Hepatocyte (in vitro differentiated cells): ENCODE results near the gene ADGRD1.

Experiments used
- CTCF ChIP-seq: fragments of 200-600 bp; sonication (generic); IDR thresholded peaks from 2 replicates; pipeline ENCODE4 v1.5.1; 2016; ENCODE audit warnings: antibody characterized with exemption, mild to moderate bottlenecking; ENCODE audit not compliant: poor library complexity
- EZH2 ChIP-seq: fragments of 200-600 bp; sonication (generic); IDR thresholded peaks from 2 replicates; pipeline ENCODE4 v1.6.1; 2016; ENCODE audit warnings: antibody characterized with exemption, mild to moderate bottlenecking, borderline replicate concordance

DNA sequence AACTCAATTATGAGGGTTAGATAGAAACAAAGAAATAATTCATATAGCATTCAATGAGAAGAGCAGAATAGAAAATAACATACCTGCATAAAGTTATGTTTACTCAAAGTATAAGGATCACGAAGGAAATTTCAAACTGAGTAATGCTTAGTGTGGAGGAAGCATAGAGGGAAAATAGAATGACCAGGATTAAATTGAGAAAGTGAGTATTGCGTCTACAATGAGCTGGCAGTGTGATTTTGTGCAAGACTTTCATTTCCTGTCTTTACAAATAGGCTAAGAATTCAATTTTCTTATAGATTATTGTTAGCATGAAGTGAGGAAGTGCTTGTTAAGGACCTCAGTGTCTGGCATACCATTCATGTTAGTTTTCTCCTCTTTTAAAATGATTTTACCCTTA is 12.0 kb downstream of the ADGRD1 start:
- TF ChIP-seq CTCF (no peak), EZH2 (no peak)
